Measurements from ENCODE around the gene GALNT10. TPM values are rescaled to one million over a fixed set of nuclear protein-coding genes. Genes with fewer than 3 reads are reported as not detected.

Gene GALNT10
- total and polyA plus RNA-seq, 2 of the 4 experiments (the other 2 are of a cell fraction) = 46.2 to 67.0 TPM

- dilution Hi-C loops (cut with HindIII; ENCODE audit: low sequenced_read_pairs, unreplicated experiment) (no loop called here), intact Hi-C loops (cut with micrococcal nuclease) (loop anchor here (5.0 kb wide), 1 partner anchor 79 kb away; no protein-coding TSS in a partner anchor)
- no peak overlapping the region for H3K9ac ChIP-seq (ENCODE audit: low read depth, low read length)
Measured at GRCh38 chr5:154366353-154366752, 175.8 kb downstream of the GALNT10 start.

More at GRCh38 chr5:154366353-154366752, 175.8 kb downstream of the GALNT10 start:
- BruUV-seq (replicated peaks) = no TSS peak
- H2BK20ac ChIP-seq (ENCODE audit: low read depth, low read length) = peak overlapping the region; percentile 85
- ChIA-PET CTCF (no interaction called here), POLR2A (ENCODE audit: unreplicated experiment) (interaction anchor here (0.6 kb wide), 1 partner anchor 26 kb away, joined by 4 read pairs; no protein-coding TSS in a partner anchor)
- peak; percentile 82 for DNase-seq
- peak overlapping the region in 1 of 2 experiments; percentile 64; a peak in 1 of 4 replicates for H4K8ac ChIP-seq (ENCODE audit: low read depth in 2 of 2, low read length in 2 of 2)
- peak overlapping the region; percentile 83; the same call in 1 of the 2 replicates for H2AK5ac ChIP-seq (ENCODE audit: low read depth, low read length)
- H3K4me2 ChIP-seq (ENCODE audit: low read depth, low read length) = no peak overlapping the region
- H3K23ac ChIP-seq (ENCODE audit: low read depth, low read length) = peak overlapping the region; percentile 69; the same call in 1 of the 2 replicates
- peak overlapping the region; percentile 76 for H3K14ac ChIP-seq (replicated peaks; ENCODE audit: low read depth, low read length)
- peak overlapping the region; percentile 51 for H2BK120ac ChIP-seq (ENCODE audit: low read depth, low read length)
- in situ Hi-C loops (cut with MboI; ENCODE audit: low sequenced_read_pairs) = no loop called here
- H4K91ac ChIP-seq (ENCODE audit: insufficient read depth, low read depth, low read length) = 0 out of 2 replicates have a peak overlapping the region, but pooled peaks have one; percentile 7
- no peak overlapping the region for H2AK9ac ChIP-seq (replicated peaks; ENCODE audit: low read depth, low read length, poor library complexity)
- H2AFZ ChIP-seq (replicated peaks; ENCODE audit: low read length, poor library complexity) = no peak overlapping the region
- H3K27me3 ChIP-seq (ENCODE audit: control insufficient read depth, insufficient read depth, low read length) = no peaks in the 10 kb centered on the region
- H3K4me3 ChIP-seq (ENCODE audit: insufficient read depth, low read depth, low read length) = no peak overlapping the region
- no peaks in the 10 kb centered on the region for H3K9me3 ChIP-seq (ENCODE audit: control insufficient read depth, insufficient read depth, low read length)
- H3K4me1 ChIP-seq (ENCODE audit: control insufficient read depth, insufficient read depth, low read length) = peaks cover 34% of the 10 kb centered on the region
- H2BK15ac ChIP-seq (ENCODE audit: low read depth, low read length) = 0 out of 3 replicates have a peak overlapping the region, but pooled peaks have one; percentile 41
- peaks cover 23 to 68% of the 10 kb centered on the region in 2 experiments for H3K79me1 ChIP-seq (ENCODE audit: low read depth in 1 of 2, low read length in 2 of 2)
- TF ChIP-seq FOS (IDR thresholded peaks at IDR 0.05; ENCODE audit: low read depth, low read length) (peak; percentile 21; the same call in 1 of the 2 replicates), MAFK (IDR thresholded peaks at IDR 0.05; ENCODE audit: low read depth, low read length) (no peak)
- H3K56ac ChIP-seq (ENCODE audit: extremely low read depth, insufficient read depth, low read length) = no peak overlapping the region
- peak overlapping the region; percentile 90 for H3K4ac ChIP-seq (ENCODE audit: low read depth, low read length)
- no CpG with 5 or more reads among the region's 2 CpGs for WGBS, 2 experiments (ENCODE audit: extremely low coverage in 2 of 2, insufficient read length in 1 of 2)
- no peak overlapping the region; the same call in 1 of the 2 replicates for H3K27ac ChIP-seq (ENCODE audit: insufficient read depth, low read length)
- 0 out of 2 replicates have a peak, but pooled peaks cover 2% of the 10 kb centered on the region for H3K36me3 ChIP-seq (ENCODE audit: control insufficient read depth, insufficient read depth, low read length)
- H2BK5ac ChIP-seq (ENCODE audit: low read depth, low read length, poor library complexity, severe bottlenecking) = peak overlapping the region; percentile 92
- no peak overlapping the region; the same call in 1 of the 2 replicates for H4K5ac ChIP-seq (ENCODE audit: low read depth, low read length)
- ATAC-seq (ENCODE audit: low read depth) = no peak
- H3K9me1 ChIP-seq (ENCODE audit: insufficient read depth, low read length) = peaks cover 48% of the 10 kb centered on the region
- no peak overlapping the region; the same call in 1 of the 2 replicates for H3K18ac ChIP-seq (ENCODE audit: low read depth, low read length)
- no peaks in the 10 kb centered on the region for H4K20me1 ChIP-seq (ENCODE audit: insufficient read depth, low read length)

Measured in IMR-90 (cell line).